Body of pancreas (tissue), 4 donors: Measurements from ENCODE around the gene RARB. TPM values are rescaled to one million over a fixed set of nuclear protein-coding genes. Genes with fewer than 3 reads are reported as not detected.

ENCODE experiments used
- ATAC-seq: fragments of 150-250 bp; one replicate; pipeline ENCODE4 v1.9.1; 2016
- DNase-seq, 4 donors: peaks; one replicate each; pipeline ENCODE4 v3.0.0-alpha.2; 2019
- H3K27ac ChIP-seq, 4 donors: fragments of 200-600 bp; sonication (generic); 1 replicate in 3 of 4; 2 replicates in 1 of 4; pipeline versions ENCODE4 v1.5.1 to v1.6.1; 2016 to 2019; ENCODE audit warnings: mild to moderate bottlenecking in 1 of 4, mixed read lengths in 1 of 4, moderate library complexity in 1 of 4
- H3K27me3 ChIP-seq, 2 donors: fragments of 200-600 bp; sonication (generic); one replicate each; pipeline ENCODE4 v1.6.0; 2016; ENCODE audit warnings: mild to moderate bottlenecking in 1 of 2
- H3K36me3 ChIP-seq, 2 donors: fragments of 200-600 bp; sonication (generic); replicated peaks in 1 of 2; 2 replicates each; pipeline ENCODE4 v1.5.1; 2016; ENCODE audit warnings: low read depth in 2 of 2; ENCODE audit not compliant: insufficient read depth in 1 of 2
- H3K4me1 ChIP-seq: fragments of 200-600 bp; sonication (generic); one replicate; pipeline ENCODE4 v1.6.0; 2016
- H3K4me3 ChIP-seq, 2 donors: fragments of 200-600 bp; sonication (generic); 1 replicate in 1 of 2; 2 replicates in 1 of 2; pipeline ENCODE4 v1.5.1; 2016 to 2019
- H3K9me3 ChIP-seq, 3 donors: fragments of 200-600 bp; sonication (generic); 1 replicate in 2 of 3; 2 replicates in 1 of 3; pipeline ENCODE4 v1.5.1; 2016
- POLR2A ChIP-seq, 3 donors: fragments of 450-650 bp; IDR thresholded peaks; one replicate each; pipeline ENCODE4 v1.6.1; 2016; ENCODE audit warnings: antibody characterized with exemption in 3 of 3, mild to moderate bottlenecking in 2 of 3
- WGBS, 2 donors: methylation state at CpG; one replicate each; pipeline ENCODE4 v1.1.5; 2017; 5-methylcytosine and 5-hydroxymethylcytosine counted together
- intact Hi-C: fragments of 100-400 bp; cut with DNase I; formaldehyde crosslinking; loops from one replicate; pipeline ENCODE4 v1.15.1; 2023
- total RNA-seq, 2 donors: library from RNA; depleted of rRNA; stranded (reverse); fragments of >200 nt; gene quantifications; one replicate each; pipeline ENCODE4 v1.1.0, GENCODE V29; 2016
- TF ChIP-seq, protein P1 (sequence below), 7 experiments: fragments of 450-650 bp in 4 of 7; fragments of 200-600 bp in 3 of 7; sonication (generic) in 3 of 7; IDR thresholded peaks; one replicate each; pipeline ENCODE4 v1.5.1; 2016 to 2019; ENCODE audit warnings: antibody characterized with exemption in 7 of 7

RARB gene
- total RNA-seq, 2 donors from 2014 or later = 1.8 to 3.0 TPM

DNA sequence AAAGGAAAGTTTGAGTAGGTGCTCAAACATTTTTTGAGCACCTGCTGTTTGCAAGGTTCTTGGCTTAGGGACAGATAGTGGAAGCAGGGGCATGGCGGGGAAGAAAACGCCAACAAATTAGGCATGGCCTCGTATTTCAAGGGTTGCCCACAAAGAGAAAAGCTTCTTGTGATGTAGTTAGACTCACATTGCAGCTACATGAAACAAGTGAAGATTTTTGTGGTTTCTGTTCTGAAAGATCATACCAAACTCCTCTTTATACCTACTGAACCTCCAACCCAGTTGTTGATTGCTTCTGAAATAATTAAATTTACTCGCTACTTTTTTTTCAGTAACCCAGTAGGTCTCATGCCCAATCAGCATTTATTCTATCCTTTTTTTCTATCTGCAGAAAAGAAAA lies 23.5 kb upstream of the RARB start:
- H3K4me3 ChIP-seq = no peak overlapping the region
- DNase-seq (no peak), ATAC-seq (no peak)
- TF ChIP-seq POLR2A (IDR thresholded peaks at IDR 0.05) = no peak
- TF ChIP-seq, protein P1, sequence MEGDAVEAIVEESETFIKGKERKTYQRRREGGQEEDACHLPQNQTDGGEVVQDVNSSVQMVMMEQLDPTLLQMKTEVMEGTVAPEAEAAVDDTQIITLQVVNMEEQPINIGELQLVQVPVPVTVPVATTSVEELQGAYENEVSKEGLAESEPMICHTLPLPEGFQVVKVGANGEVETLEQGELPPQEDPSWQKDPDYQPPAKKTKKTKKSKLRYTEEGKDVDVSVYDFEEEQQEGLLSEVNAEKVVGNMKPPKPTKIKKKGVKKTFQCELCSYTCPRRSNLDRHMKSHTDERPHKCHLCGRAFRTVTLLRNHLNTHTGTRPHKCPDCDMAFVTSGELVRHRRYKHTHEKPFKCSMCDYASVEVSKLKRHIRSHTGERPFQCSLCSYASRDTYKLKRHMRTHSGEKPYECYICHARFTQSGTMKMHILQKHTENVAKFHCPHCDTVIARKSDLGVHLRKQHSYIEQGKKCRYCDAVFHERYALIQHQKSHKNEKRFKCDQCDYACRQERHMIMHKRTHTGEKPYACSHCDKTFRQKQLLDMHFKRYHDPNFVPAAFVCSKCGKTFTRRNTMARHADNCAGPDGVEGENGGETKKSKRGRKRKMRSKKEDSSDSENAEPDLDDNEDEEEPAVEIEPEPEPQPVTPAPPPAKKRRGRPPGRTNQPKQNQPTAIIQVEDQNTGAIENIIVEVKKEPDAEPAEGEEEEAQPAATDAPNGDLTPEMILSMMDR (IDR thresholded peaks at IDR 0.05) = no peak
- no peak overlapping the region for H3K27ac ChIP-seq
- 75 to 80% methylated on average over 4 of the region's 4 CpGs for WGBS, 2 donors
- no peaks in the 10 kb centered on the region for H3K27me3 ChIP-seq
- no peaks in the 10 kb centered on the region for H3K4me1 ChIP-seq
- no peaks in the 10 kb centered on the region for H3K9me3 ChIP-seq
- H3K36me3 ChIP-seq = no peaks in the 10 kb centered on the region
- intact Hi-C loops = no loop called here

DNA sequence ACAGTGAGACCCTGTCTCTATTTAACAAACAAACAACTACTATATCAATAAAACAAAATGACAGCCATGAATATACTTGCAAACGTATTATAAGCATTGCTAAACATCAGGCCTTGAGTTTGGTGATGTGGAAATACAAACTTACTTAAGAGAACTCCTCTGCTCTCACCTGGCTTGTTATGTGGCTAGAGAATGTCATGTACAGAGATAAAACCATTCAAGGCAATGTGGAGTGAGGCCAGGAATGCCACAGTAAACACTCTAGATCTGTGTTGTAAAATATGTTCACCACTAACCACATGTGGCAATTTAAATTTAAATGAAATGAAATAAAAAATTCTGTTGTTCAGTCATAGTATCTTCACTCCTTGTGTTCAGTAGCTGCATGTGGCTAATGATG lies 22.7 kb upstream of the RARB start:
- H3K27me3 ChIP-seq = no peaks in the 10 kb centered on the region
- H3K9me3 ChIP-seq = no peaks in the 10 kb centered on the region
- H3K36me3 ChIP-seq = no peaks in the 10 kb centered on the region
- no peak overlapping the region for H3K4me3 ChIP-seq
- DNase-seq (no peak), ATAC-seq (no peak)
- no peaks in the 10 kb centered on the region for H3K4me1 ChIP-seq
- no peak overlapping the region for H3K27ac ChIP-seq
- intact Hi-C loops = no loop called here
- WGBS, 2 donors = 40 to 54% methylated on average over 1 of the region's 1 CpG
- no peak for TF ChIP-seq POLR2A (IDR thresholded peaks at IDR 0.05)

DNA sequence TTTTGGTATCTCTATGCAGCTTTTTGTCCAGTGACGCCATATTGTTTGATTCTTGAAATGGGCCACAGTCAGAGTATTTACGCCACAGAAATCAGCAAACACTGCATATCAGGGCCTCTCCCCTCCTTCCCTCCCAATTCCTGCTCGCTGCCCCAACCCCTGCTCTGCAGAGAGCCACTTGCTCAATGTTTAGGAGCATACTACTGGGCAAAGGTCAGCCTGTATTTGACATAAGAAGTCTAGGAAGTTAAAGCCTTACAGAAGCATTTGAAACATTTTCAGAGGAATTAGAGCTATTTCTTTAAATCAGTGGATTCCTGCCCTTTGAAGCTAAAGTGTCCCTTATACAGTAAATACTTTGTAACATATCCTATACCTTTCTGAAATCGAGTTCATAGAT lies 17.4 kb upstream of the RARB start:
- Histone ChIP-seq H3K27ac (no peak overlapping the region), H3K36me3 (no peaks in the 10 kb centered on the region), H3K9me3 (no peaks in the 10 kb centered on the region), H3K4me3 (no peak overlapping the region), H3K4me1 (no peaks in the 10 kb centered on the region), H3K27me3 (no peaks in the 10 kb centered on the region)
- 60 to 63% methylated on average over 4 of the region's 4 CpGs for WGBS, 2 donors
- TF ChIP-seq POLR2A (IDR thresholded peaks at IDR 0.05) = no peak
- TF ChIP-seq, protein P1 (IDR thresholded peaks at IDR 0.05) = no peak
- DNase-seq (no peak), ATAC-seq (no peak)
- intact Hi-C loops = no loop called here

DNA sequence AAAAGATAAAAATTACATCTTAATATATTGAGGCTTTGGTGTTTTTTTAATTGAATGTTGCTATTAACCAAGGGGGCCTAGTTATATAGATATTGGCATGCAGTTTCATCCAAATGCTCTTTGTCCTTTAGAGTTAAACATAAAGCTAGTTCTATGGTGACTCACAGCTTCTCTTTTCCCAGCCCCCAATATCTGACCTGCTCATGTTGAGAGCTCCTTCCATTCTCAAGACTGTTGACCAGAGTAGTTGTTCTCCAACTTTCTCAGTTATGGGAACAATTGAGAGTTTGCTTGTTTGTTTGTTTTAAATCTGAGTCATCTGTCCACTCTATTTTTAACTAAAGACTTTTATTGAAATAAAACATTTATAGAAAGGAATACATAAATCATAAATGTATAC lies 15.8 kb upstream of the RARB start:
- TF ChIP-seq POLR2A (IDR thresholded peaks at IDR 0.05) = no peak
- TF ChIP-seq, protein P1 (IDR thresholded peaks at IDR 0.05) = no peak
- intact Hi-C loops = no loop called here
- H3K4me3 ChIP-seq = no peak overlapping the region
- no peak overlapping the region for H3K27ac ChIP-seq
- no peaks in the 10 kb centered on the region for H3K9me3 ChIP-seq
- no peaks in the 10 kb centered on the region for H3K27me3 ChIP-seq
- no peak for DNase-seq
- no peaks in the 10 kb centered on the region for H3K36me3 ChIP-seq
- H3K4me1 ChIP-seq = no peaks in the 10 kb centered on the region
- ATAC-seq = no peak

DNA sequence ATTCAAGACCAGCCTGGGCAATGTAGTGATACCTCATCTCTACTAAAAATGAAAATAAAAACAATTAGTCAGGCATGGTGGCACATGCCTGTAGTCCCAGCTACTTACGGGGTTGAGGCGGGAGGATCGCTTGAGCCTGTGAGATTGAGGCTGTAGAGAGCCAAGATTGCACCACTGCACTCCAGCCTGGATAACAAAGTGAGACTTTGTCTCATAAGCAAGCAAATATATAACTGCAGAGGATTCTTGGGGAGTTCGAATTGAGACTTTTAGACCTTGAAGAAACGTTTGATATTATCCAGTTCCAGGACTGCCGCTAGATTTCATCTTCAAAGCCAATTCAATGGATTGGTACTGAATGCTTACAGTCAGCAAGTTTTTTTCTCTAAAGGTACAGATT lies 11.9 kb upstream of the RARB start:
- ATAC-seq (no peak), DNase-seq (no peak)
- Histone ChIP-seq H3K27ac (no peak overlapping the region), H3K27me3 (no peaks in the 10 kb centered on the region), H3K36me3 (no peaks in the 10 kb centered on the region), H3K9me3 (no peaks in the 10 kb centered on the region), H3K4me1 (no peaks in the 10 kb centered on the region), H3K4me3 (no peak overlapping the region)
- intact Hi-C loops = no loop called here
- TF ChIP-seq POLR2A (IDR thresholded peaks at IDR 0.05) = no peak
- TF ChIP-seq, protein P1 (IDR thresholded peaks at IDR 0.05) = no peak
- 75 to 77% methylated on average over 6 of the region's 6 CpGs for whole genome bisulfite sequencing, 2 donors
